Measurements from ENCODE around the gene GDPD2.
A peak's percentile ranks its signal among the peaks of the same experiment; 100 is the strongest.

Gene GDPD2

DNA sequence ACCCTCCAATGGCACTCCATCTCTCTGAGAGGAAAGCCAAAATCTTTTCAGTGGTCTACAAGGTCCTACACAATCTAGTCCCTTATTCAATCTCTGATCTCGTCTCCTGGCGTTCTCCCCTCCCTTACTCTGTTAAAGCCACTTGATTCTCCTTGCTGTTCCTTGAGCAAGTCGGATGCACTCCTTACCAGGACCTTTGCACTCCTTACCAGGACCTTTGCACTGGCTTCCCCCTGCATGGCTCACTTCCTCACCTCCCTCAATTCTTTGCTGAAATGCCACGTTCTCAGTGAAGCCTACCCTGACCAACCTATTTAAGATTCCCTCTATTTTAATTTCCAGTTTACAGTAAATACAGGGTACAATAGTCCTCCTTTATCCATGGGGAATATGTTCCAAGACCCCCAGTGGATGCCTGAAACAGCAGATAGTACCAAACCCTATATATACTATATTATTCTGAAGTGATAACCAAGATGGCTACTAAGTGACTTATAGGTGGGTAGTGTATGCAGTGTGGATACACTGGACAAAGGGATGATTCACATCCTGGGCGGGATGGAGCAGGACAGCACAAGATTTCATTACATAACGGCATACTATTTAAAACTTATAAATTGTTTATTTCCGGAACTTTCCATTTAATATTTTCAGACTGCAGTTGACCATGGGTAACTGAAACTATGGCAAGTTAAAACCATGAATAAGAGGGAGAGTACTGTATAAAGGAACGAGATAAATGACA lies 15.0 kb downstream of the GDPD2 start:
- DNase-seq, result no peak

DNA sequence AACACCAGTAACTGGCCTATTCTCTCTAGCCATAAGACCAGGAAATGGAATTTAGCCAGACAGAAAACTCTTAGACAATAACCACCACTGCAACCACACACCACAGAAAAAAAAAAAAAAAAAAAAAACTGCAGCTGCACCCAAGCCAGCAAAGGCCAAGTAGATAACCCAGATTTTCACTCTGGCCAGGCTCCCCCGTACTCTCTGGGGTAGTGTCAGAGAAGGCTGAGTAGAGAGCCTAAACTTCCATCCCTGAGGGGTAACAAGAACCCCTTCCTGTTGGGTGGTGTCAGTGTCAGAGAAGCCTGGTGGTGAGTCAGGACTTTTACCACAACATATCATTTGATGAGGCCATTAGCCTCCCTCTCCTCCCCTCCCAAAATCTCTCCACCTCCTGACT lies 15.9 kb downstream of the GDPD2 start:
- DNase-seq, result no peak

GRCh38 chrX:70442224-70442623 lies 19.1 kb downstream of the GDPD2 start:
- no peak for DNase-seq

DNA sequence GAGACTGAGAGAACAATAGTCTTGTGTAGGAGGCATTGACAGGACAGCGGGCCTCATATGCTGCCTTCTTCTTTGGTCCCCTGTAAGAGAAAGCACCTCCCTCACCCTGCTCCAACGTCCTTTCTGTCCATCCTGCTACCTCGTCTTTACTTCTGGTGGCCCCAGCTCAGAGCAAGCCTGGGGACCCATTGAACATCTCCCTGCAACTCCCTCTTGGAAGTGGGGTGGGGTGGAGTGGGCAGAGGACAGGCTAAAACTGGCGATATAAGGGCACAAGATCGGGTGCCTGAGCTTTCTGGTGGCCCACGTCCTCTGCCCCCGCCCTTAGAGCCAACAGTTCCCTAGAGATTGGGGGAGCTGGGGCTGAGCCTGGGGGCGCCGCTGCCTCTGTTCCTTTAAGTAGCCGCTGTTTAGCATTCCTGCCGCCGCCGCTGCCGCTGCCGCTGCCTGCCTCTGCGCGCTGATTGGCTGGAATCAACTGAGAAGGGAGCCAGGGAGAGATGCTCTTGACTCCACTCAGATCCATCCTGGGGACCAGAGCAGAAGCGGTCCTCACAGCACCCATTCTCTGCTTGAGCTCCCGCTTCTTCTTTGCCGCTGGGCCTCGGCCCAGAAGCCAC lies 21.3 kb downstream of the GDPD2 start, which contains the start of gene DLG3:
TSS of gene DLG3 (plus strand) at position 510 of the 620 bp plus-strand sequence. CDS start 367 bp downstream, outside the sequence.
- peak; percentile 36 for DNase-seq

- no peak for DNase-seq
These were observed 22.0 kb downstream of the GDPD2 start for GRCh38 chrX:70444946-70445656.

GRCh38 chrX:70445951-70446350 lies 22.8 kb downstream of the GDPD2 start:
- DNase-seq, result no peak

DNA sequence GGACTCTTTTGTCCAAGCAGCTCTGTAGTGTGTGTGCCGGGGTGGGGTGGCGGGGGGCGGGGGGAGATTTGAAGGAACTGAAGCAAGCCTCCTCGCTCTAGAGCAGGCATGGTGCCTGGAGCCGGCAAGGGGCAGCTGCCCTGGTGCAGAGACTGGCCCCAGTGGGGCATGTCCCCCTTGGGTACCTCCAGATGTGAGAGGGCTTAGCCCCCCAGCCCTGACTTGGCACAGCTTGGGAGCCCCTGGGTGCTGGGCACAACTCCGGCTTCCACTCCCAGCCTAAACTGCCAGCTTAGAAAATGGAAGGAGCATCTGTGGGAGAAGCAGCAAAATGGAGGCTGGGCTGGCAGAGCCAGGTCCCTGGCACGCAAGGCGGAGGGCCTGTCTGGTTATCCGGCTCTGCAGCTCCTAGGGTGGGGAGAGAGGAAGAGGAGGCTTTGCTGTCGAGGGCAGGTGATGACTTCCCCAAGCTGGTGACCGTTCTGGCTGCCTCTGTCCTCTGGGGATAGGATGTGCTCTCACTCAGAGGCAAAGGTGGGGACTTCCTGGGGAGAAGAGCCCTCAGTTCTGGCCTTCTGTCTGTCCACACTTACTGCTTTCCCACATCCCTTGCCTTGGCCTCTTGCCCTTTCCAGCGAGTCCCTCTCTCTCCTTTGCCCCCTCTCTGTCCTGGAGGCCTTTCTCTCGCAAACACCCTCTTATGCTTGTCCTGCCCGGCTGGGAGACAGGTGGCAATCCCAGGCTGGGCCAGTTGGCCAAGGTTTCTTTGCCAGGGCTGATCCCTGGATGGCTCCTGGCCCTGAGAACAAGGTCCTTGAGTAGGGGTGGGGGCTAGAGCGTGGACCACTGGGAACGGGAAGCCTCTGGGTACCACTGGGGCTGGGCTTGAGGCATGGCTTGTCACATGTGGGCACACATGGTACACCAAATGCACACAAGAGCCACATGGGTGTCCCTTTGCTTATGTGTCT lies 23.6 kb downstream of the GDPD2 start:
- no peak for DNase-seq

- DNase-seq, result no peak
These were observed 26.4 kb downstream of the GDPD2 start for GRCh38 chrX:70449457-70449966.

DNA sequence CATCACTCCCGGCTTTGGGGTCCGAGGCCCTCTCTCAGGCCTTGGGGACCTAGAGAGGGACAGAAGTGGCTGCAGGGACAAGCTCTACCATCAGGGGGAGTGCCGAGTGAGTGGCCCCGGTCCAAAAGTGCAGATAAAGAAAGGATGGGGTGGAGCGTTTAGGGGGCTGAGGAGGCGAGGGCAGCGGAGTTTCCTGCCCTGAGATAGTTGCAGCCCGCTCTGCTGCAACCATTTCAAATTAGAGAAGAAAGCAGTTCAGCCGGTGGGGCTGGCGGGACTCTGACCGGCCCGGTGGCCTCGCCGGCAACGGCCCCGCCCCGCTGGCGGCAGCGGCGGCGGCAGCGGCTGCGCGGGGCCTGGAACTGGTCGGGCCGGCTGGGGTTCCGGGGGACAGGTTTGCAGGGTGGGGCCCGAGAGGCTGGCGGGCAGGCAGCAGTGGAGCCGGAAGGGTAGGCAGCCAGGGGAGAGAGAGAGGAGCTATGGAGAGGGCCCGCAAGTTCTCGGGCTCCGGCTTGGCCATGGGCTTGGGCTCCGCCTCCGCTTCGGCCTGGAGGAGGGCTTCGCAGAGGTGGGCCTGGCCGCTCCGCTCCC lies 29.1 kb downstream of the GDPD2 start:
- peak; percentile 36 to 57 for DNase-seq

DNA sequence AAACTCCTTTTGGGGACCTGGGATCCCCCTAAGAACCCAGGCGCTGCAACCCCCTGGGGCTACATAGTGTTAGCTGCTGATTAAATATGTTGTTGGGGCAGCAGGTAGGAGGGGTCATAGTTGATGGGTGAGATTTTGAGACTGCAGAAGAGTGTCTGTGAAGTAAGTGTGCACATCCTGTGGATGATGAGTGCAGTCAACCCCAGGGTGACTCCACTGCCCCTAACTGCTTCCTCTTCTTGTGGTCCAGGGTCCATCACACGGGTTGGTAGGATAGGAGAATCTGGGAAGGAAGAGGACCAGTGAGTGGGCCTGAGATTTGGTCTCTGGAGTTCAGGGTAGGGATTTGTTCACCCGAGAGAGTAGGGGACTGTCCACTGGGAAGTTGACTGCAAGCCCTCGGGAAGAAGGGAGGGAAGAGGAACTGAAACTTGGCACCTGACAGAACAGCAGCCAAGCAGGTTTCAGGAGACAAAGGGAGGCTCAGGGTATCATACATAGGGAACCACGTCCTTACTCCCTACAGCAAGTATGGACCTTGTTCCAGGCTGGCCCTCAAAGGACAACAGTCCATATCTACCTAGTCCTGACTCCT lies 30.0 kb downstream of the GDPD2 start:
- no peak for DNase-seq

- DNase-seq, result peak; percentile 95
These were observed 31.6 kb downstream of the GDPD2 start for GRCh38 chrX:70454441-70455365.

- peak; percentile 31 to 41 for DNase-seq
These were observed 32.5 kb downstream of the GDPD2 start for GRCh38 chrX:70455366-70456202.

- no peak for DNase-seq
These were observed 33.1 kb downstream of the GDPD2 start for GRCh38 chrX:70456256-70456655.

DNA sequence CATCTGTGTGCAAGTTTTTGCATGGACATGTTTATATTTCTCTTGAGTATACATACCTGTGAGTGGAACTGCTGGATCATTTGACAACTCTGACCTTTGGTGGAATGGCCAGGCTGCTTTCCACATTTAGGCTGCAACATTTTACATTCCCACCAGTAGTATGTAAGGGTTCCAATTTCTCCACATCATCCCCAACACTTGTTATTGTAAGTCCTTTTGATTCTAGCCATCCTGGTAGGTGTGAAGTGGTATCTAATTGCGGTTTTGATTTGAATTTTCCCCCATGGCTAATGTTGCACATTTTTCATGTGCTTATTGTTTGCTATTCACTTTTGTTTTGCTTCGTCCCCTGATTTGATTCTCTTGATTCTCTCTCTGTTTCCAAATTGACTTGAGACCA lies 37.9 kb downstream of the GDPD2 start:
- DNase-seq, result no peak

DNA sequence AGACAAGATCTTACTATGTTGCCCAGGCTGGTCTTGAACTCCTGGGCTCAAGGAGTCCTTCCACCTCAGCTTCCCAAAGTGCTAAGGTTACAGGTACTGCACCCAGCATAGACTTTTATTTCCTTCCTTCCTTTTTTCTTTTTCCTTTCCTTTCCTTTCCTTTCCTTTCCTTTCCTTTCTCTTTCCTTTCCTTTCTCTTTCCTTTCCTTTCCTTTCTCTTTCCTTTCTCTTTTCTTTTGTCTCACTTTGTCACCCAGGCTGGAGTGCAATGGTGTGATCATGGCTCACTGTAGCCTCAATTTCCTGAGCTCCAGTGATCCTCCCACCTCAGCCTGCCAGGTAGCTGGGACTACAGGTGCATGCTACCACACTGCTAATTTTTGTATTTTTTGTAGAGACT lies 40.9 kb downstream of the GDPD2 start:
- no peak for DNase-seq

- no peak for DNase-seq
These were observed 43.9 kb downstream of the GDPD2 start for GRCh38 chrX:70466968-70467367.

DNA sequence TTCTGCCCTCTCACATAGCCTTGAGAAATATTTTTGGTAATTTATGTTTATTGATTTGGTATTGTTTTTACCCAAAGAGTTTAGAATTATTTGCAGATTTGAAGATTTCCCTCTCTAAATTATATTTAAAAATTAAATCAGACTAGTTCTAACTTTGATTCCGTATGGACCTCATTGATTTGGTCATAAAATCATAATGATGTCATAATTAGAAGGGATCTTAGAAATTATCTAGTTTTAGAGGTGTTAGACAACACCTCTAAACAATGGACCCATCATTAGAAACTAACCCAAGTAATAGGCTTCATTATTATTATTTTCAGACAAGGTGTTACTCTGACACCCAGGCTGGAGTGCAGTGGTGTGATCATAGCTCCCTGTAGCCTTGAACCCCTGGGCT lies 45.6 kb downstream of the GDPD2 start:
- no peak for DNase-seq

DNA sequence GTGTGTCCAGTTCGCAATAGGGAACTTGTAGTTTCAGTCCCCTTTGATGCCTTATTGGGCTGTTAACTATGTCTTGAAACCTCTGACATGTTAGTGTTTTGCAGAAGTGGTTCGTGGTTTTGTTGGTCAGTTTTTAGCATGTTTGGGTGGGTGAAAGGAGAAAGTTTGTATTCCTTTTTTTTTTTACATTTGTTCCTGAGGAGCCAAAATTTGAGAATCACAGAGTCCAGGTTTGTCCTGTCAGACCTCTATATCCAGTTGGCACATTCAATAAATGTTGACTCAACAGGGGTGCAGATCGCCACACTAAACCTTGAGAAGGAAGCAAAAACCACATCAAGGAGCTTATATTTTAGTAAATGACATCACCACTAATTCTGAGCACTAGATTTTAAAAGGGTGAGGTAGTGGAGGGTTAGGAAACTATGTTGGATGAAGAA lies 47.8 kb downstream of the GDPD2 start:
- DNase-seq, result no peak

DNA sequence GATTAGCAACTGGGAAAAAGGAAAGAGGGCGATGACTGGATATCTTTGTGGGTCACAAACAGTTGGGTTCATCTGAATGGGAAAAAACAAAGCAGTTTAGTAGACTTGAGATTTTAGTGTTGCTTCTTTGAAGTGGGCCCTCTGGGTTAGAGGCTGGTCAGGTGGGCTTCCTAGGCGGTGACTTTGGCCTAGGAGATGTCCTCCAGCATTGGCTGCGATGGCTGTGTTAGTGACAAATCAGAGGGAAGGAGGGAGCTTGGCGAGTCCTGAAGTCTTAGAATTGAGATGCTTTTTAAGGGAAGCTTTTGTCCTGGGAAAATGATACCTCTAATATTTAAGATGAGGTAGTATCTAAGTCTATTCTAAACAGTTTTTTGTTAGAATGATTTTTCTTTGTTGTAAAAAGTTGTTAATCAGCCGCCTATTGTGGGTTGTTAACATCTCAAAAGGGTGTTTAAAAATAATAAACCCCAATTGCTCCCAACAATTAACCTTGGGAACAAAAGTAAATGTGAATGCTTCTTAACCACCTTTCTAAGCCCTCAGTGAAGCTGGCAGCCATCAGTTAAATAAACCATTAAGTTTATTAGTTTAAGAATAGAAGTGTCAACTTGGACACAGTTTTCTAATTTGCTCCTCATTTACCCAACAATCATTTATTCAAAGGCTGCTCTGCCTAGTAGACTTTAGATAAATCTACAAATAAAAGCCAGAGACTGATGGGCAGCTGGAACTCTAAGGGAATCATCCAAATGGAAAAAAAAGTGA lies 53.2 kb downstream of the GDPD2 start:
- peak in 1 of 2 experiments; percentile 67 for DNase-seq
